WI38 (cell line): ENCODE measurements around the gene MAP3K1.

Experiments used
- H3K4me3 ChIP-seq: 2 replicates; pipeline ENCODE4 v1.5.1; 2011; ENCODE audit warnings: low read depth, mild to moderate bottlenecking, control low read depth, low read length
- TF ChIP-seq, protein P1 (sequence below): IDR thresholded peaks from 2 replicates; pipeline ENCODE4 v1.5.1; 2012; ENCODE audit warnings: low read depth, mild to moderate bottlenecking, control low read depth, low read length

Gene MAP3K1

DNA sequence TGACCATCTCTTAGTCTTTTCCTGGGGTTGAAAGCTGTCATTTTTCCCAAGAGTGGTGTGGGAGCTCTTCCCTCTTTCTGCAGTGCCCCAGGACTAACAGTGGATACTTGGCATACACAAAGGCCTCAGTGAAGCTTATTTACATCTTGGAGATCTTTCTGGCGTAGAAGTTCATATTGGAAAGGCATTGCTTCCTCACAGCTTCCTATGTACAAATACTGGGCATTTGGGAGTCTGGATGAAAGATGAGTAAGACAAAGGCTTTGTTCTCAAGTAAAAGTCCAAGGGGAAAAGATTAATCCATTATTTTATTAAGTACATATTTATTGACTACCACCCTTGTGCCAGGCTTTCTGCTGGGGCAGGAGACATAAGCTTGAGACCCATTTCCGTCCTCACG, 22.0 kb downstream of the MAP3K1 start:
- TF ChIP-seq, protein P1, sequence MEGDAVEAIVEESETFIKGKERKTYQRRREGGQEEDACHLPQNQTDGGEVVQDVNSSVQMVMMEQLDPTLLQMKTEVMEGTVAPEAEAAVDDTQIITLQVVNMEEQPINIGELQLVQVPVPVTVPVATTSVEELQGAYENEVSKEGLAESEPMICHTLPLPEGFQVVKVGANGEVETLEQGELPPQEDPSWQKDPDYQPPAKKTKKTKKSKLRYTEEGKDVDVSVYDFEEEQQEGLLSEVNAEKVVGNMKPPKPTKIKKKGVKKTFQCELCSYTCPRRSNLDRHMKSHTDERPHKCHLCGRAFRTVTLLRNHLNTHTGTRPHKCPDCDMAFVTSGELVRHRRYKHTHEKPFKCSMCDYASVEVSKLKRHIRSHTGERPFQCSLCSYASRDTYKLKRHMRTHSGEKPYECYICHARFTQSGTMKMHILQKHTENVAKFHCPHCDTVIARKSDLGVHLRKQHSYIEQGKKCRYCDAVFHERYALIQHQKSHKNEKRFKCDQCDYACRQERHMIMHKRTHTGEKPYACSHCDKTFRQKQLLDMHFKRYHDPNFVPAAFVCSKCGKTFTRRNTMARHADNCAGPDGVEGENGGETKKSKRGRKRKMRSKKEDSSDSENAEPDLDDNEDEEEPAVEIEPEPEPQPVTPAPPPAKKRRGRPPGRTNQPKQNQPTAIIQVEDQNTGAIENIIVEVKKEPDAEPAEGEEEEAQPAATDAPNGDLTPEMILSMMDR, result no peak
- no peak overlapping the region for H3K4me3 ChIP-seq

DNA sequence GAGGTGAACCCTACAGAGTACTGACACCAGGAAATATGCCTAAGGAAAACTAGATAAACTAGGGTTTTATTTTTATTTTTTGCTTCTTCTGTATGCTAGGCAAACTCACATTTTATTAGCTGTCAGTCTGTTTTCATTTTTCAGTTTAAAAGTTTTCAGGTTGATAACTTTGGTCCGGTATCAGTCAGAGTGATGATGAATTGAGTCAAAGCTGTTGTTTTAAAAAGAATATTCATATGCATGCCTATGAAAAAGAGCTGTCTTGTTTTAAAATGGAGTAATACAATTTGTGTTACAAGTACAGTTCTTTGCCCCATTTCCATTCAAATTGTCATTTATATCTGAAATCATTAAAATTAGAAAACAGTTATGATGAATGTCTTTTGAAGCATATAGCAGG, 22.6 kb downstream of the MAP3K1 start:
- H3K4me3 ChIP-seq, result no peak overlapping the region
- TF ChIP-seq, protein P1, result no peak

DNA sequence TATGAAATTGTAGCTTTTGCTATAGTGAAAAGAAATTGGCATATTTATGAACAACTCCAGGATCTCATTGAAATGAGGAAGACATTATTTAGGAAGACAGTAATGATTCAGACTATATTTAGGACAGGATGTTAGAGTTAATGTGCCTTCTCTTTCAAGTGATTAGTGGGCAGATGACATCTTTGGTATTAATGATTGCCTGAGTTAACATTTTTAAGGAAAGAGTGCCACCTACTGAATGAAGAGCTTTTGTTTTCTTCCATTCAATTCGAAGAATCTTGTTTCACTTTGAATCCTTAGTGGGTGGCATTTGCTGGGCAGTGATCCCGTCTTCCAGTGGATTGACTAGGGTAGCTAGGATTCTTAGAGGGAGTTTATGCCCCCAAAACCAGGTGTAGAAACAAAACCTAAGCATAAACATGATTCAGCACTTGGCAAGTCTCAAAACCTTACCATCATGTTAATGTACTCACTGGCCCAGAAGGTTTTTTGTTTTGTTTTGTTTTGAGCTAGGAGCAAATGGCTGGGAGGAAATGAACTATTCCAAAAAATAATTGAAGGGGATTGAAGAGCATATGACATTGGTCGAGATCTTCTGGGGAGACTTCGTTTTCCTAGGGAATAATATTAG, 23.2 kb downstream of the MAP3K1 start:
- H3K4me3 ChIP-seq, result peak overlapping the region; percentile 48
- TF ChIP-seq, protein P1, result peak; percentile 22; the same call in 1 of the 2 replicates

DNA sequence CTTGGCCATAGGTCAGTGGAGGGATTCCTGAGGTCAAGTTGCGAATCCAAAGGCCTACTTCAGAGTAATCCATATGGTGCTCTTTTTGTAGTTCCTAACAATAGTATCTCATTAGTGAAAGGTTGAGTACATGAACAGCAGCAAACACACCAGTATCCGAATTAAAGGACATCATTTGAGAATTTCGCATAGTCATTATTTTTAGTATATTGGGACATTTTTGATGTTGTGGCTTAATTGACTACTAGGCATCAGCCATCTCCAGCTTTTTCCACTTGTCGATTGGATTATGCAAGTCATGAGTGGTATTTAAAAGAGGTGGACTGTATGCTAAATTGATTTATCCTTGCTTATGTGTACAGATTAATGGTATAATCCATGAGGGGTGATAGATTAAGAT, 23.7 kb downstream of the MAP3K1 start:
- TF ChIP-seq, protein P1, result no peak

DNA sequence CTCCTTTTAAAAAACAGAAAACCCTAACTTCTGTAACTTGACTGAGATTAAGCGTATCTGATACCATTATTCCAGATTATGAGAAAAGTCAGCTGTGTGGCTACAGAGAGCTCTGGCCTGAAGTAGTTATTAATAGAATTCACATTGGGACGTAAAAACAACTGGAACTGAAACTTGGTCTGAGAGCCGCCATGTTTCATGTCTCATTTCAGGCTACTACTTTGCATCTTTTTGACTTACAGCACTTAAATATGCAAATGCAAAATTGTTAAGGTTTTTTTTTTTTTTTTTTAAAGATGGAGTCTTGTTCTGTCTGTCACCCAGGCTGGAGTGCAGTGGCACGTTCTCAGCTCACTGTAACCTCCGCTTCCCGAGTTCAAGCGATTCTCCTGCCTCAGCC, 25.2 kb downstream of the MAP3K1 start:
- TF ChIP-seq, protein P1, result no peak
- no peak overlapping the region for H3K4me3 ChIP-seq

More for the DNA sequence above, 23.7 kb downstream of the MAP3K1 start:
- H3K4me3 ChIP-seq, result no peak overlapping the region

DNA sequence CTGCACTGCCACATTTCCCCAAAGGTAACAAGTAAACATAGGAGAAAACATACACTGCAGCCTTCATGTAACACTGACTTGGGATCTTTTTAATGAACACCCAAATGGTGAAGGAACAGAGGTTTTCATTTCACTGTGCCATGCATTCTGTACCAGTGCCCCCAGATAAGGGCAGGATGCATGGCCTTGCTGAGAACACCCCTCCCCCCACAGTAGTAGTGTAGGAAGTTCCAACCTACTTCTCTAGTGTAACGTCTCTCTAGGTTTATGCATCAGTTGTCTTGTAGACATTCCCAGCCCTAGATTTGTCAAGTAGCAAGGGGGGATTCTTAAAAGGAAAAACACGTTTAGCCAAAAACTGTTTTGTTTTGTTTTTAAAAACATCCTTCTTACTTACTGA, 29.9 kb downstream of the MAP3K1 start:
- TF ChIP-seq, protein P1, result no peak
- H3K4me3 ChIP-seq, result no peak overlapping the region

DNA sequence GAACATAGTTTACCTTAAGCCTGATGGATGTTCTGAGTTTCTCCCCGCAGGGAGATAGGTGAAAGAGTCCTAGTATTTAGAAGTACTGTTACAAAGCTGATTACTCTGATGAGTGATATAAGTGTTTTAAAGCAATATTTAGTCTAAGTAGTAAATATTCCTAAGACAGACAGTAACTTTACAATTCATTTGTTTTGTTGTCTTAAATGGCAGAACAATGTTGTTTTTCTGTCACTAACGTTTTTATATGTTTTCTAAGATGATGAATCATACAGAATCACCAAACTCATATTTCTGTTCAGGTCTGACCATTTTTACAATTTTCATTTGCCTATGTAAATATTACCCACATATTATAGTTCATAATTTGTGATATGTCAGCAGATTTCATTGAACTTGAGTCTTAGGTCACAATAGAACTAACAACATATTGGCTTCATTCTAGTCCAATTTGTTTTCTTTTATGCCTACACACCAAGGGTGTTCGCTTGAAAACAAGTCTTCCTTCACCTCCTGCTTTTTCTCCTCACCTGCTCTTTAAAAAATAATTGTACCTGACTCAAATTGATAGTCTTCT, 30.6 kb downstream of the MAP3K1 start:
- TF ChIP-seq, protein P1, result no peak
- H3K4me3 ChIP-seq, result no peak overlapping the region
